HG02870 (cell line): ENCODE results near the gene COA1.
"Not testable (repeated sequence)": the region's sequence is repeated elsewhere in the genome, so short reads cannot be mapped to it uniquely, and the experiment has no call there.

Experiments
- ATAC-seq: cut with Tn5 transposase; IDR thresholded peaks from one replicate; pipeline ENCODE4 v1.9.1; 2021; ENCODE audit warnings: mild to moderate bottlenecking, moderate library complexity; ENCODE audit not compliant: unreplicated experiment

The COA1 gene, protein sequence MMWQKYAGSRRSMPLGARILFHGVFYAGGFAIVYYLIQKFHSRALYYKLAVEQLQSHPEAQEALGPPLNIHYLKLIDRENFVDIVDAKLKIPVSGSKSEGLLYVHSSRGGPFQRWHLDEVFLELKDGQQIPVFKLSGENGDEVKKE

GRCh38 chr7:43729214-43729923, at the start of gene COA1:
Gene COA1 (minus strand): TSS chr7:43729523. CDS start chr7:43648614, 80,909 bp downstream.
- peak; percentile 86 for ATAC-seq

DNA sequence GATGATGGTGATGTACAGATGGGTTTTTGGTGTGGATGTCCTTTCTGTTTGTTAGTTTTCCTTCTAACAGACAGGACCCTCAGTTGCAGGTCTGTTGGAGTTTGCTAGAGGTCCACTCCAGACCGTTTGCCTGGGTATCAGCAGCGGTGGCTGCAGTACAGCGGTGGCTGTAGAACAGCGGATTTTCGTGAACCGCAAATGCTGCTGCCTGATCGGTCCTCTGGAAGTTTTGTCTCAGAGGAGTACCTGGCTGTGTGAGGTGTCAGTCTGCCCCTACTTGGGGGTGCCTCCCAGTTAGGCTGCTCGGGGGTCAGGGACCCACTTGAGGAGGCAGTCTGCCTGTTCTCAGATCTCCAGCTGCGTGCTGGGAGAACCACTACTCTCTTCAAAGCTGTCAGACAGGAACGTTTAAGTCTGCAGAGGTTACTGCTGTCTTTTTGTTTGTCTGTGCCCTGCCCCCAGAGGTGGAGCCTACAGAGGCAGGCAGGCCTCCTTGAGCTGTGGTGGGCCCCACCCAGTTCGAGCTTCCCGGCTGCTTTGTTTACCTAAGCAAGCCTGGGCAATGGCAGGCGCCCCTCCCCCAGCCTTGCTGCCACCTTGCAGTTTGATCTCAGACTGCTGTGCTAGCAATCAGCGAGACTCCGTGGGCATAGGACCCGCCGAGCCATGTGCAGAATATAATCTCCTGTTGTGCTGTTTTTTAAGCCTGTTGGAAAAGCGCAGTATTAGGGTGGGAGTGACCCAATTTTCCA, 49.1 kb upstream of the COA1 start:
- ATAC-seq: not testable (repeated sequence)

GRCh38 chr7:43775255-43775654, 45.9 kb upstream of the COA1 start:
- ATAC-seq: not testable (repeated sequence)

DNA sequence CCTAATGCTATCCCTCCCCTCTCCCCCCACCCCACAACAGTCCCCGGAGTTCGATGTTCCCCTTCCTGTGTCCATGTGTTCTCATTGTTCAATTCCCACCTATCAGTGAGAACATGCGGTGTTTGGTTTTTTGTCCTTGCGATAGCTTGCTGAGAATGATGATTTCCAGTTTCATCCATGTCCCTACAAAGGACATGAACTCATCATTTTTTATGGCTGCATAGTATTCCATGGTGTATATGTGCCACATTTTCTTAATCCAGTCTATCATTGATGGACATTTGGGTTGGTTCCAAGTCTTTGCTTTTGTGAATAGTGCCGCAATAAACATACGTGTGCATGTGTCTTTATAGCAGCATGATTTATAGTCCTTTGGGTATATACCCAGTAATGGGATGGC, 43.9 kb upstream of the COA1 start:
- not testable (repeated sequence) for ATAC-seq

DNA sequence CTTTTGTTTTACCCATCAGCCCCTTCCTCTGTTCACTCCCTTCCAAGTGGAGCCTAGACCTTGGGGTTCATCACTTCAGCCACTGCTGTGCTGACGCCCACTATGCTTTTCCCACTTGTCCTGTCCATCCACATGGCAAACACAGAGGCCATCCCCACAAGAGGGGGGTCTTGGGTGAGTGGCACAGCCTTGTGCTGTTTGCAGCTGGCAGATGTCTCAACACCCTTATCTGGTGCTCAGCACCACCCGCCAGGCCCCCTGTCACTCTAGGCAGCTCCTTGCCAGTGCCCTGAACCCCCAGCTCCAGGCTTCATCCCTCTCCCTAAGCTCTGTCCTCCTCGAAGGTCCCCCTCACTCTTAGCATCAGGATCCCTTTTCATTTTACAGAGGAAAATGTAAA, 42.2 kb upstream of the COA1 start:
- ATAC-seq: no peak

- ATAC-seq: no peak
These were observed 41.8 kb upstream of the COA1 start for GRCh38 chr7:43771128-43771527.

DNA sequence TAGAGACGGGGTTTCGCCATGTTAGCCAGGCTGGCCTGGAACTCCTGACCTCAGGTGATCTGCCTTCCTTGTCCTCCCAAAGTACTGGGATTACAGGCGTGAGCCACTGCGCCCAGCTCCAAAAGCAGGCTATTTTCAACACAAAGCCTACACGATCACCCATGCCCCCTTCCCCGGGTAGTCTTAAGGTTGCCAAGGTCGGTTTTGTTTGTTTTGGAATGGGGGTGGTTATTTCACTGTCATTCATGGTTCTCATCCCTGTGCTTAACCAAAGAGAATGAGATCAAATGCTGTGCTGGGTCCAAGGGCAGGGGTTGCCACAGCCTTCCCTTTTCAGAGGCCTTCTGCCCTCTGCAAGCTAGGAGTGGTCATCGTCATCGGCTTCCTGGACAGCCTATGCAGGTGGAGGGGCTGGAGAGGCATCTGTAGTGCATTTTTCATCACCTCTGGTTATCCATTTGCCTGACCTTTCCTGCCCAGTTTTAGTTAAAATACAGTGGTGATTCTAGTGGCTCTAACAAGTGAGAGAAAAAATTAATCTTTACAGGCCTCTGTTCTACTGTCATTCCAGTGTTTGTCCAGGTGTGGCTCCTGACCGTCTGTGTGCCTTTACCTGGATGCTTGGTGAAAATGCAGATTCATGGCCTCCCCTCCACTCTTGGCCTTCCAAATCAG, 40.6 kb upstream of the COA1 start:
- ATAC-seq: no peak

DNA sequence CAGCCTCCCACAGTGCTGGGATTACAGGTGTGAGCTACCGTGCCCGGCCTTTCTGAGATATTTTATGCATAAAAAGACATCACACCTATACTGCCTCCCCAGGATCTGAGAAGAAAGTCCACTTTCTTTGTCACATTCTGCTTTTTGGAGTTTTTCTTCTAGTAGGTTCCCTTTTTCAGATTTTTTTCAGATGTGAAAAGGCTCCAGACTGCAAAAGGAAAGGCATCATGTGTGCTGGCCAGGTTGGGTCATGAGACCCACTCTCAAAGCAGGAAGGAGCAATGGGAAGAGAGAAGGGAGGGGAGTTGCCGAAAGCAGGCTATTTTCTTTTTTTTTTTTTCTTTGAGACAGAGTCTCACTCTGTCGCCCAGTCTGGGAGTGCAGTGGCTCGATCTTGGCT, 40.0 kb upstream of the COA1 start:
- ATAC-seq: no peak

DNA sequence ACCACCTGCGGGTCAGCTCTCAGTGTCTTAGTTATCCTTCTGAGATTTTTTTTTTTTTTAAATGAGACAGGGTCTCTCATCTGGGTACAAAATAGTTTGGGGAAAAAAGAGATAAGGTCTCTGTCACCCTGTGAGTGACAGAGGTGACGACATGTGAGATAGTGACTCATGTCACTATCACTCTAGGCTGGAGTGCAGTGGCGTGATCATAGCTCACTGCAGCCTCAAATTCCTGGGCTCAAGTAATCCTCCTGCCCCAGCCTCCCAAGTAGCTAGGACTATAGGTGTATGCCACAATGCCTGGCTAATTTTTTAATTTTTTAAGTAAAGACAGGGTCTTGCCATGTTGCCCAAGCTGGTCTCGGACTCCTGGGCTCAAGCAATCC, 39.6 kb upstream of the COA1 start:
- ATAC-seq: no peak

DNA sequence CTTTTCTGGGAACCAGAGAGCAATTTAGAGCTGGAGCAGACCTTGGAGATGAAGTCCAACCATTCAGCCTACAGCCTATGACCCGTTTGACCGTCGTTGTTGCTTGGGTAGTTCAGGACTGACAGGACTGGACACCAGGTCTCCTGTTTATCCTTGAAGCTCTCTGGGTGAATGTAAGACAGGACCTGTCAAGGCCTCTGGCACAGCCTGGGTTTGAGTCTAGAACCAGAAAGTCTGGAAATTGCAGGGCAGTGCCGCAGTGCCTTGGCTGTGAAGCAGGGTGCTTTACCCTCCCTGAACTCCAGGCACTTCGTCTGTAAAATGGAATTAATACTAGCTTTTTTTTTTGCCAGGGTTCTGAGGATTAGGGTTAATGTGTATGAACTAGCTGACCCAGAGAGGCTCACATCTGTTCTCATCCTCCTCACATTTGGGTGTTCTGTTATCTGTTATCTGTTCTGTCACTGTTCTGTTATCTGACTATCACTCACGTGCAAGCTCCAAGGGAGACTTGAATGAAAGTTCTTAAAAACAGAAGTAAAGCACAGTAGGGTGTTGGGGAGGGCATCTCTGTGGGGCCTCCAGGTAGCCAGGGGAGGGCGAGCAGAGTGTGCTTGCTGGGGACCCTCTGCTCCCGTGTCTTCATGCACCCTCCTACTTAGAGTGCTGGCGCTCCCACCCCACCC, 39.0 kb upstream of the COA1 start:
- ATAC-seq: no peak

DNA sequence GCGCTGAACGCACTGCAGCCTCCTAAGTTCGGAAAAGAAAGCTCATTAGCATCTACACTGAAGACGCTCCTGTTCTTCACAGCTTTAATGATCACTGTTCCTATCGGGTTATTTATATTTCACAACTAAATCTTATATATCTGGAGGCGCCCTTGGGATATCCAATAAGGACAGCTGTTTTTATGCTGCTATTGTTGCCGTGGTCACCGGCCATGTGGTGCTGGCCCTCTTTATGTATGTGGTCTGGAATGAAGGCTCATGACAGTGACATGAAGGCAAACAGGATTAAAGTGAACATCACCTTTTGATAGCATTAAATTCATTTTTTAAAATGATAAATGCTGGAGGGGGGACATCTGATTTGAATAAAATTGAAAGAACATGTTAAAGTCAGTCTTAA, 38.0 kb upstream of the COA1 start:
- ATAC-seq: no peak

GRCh38 chr7:43766564-43766963, 37.2 kb upstream of the COA1 start:
- ATAC-seq: no peak

DNA sequence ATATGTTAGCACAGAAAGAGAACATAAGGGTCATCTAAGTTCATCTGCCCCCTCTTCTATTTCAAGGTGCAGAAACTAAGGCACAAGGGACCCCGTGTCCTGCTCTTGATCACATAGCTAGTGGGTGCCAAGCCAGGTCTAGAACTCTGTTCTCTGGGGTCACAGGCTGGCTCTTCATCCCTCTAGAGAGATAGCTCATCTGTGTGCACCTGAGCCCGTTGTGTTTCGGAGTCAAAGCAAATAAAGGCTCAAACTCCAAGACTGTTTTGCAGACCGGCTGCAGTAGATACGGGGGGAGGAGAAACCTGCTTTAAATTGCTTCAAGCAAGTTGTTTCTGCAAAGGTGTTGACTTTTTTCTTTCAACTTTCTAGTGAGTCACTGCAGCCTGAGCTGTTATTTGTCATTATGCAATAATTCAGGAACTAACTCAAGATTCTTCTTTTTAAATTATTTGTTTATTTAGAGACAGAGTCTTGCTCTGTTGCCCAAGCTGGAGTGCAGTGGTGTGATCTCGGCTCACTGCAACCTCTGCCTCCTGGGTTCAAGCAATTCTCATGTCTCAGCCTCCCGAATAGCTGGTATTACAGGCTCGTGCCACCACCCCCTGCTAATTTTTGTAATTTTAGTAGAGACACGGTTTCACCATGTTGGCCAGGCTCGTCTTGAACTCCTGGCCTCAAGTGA, 35.6 kb upstream of the COA1 start:
- ATAC-seq: no peak

DNA sequence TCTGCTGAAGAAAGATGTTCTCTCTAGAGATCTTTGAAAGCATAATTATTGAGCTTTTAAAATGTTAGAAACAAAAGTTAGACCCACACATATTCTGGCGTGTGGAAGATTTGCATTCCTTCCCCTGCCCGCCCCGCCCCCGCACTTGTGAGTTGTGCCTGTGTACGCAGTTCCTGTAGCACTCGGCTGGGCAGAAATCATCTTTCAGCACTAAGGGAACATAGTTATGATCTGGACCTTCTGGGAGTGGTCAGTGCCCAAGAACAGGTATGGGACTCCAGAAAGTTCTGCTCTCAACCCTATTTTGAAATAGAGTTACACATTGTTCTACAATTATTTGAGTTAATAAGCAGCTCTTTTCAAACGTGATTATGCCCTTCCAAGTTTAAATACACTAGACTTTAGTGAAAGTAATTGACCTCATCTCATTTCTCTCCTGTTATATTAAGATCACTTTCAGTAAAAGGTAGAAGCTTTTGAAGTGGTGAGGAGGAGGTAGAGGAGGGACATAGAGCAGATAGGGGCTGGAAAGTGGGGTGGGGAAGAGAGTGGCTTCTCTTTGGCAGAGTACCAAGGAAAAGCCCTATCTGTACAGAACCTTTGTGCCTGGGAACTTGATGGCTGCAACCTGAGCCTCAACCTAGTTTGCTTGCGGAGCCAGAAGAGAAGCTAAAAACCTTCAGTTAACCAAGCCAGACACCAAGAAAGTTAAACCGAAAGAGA, 34.9 kb upstream of the COA1 start:
- ATAC-seq: peak; percentile 53

GRCh38 chr7:43763183-43763582, 33.9 kb upstream of the COA1 start:
- ATAC-seq: no peak

GRCh38 chr7:43761938-43762692, 32.8 kb upstream of the COA1 start:
- ATAC-seq: no peak

DNA sequence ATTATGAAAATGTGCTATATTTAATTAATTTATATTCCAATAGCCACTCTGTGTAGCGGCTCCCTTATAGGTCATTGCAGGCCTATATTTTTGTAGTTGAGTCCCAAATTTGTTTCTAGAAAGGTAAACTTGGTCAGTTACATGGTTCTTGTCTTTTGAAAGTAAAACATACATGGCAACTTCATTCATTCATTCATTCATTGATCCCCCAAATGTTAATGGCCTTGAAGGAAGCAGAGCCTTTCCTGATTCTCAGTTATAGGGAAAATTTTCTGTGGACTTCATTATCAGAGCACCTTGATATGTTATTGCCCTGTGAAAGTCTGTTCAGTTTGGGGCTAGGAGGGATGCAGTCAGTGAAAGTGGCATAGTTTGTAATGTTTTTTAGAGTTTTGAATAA, 32.1 kb upstream of the COA1 start:
- no peak for ATAC-seq

- ATAC-seq: no peak
These were observed 31.5 kb upstream of the COA1 start for GRCh38 chr7:43760861-43761260.
